Natural killer cell (primary cell): Measurements from ENCODE around the gene GBA2. TPM values are rescaled to one million over a fixed set of nuclear protein-coding genes. Genes with fewer than 3 reads are reported as not detected.

ENCODE experiments used
- ATAC-seq, 3 donors: fragments of 150-1000 bp in 2 of 3; fragments of 200-7000 bp in 1 of 3; cut with Tn5 transposase; 1 replicate in 1 of 3; 2 replicates in 2 of 3; pipeline ENCODE4 v1.10.0; 2021; ENCODE audit warnings: mild to moderate bottlenecking in 2 of 3, moderate library complexity in 2 of 3
- DNase-seq, 2 donors: peaks; one replicate each; pipeline versions ENCODE4 v3.0.0 to v3.0.0-alpha.2; 2013 to 2021; ENCODE audit warnings: mixed read lengths in 1 of 2
- H3K27ac ChIP-seq: one replicate; pipeline ENCODE4 v1.5.1; 2013; ENCODE audit warnings: mild to moderate bottlenecking, low read length
- H3K27me3 ChIP-seq: one replicate; pipeline ENCODE4 v1.6.1; 2013; ENCODE audit warnings: low read length; ENCODE audit not compliant: control insufficient read depth, insufficient read depth
- H3K36me3 ChIP-seq: one replicate; pipeline ENCODE4 v1.6.1; 2013; ENCODE audit warnings: low read length; ENCODE audit not compliant: control insufficient read depth, insufficient read depth
- H3K4me1 ChIP-seq: one replicate; pipeline ENCODE4 v1.6.1; 2013; ENCODE audit warnings: low read length; ENCODE audit not compliant: control insufficient read depth, insufficient read depth
- H3K4me3 ChIP-seq: one replicate; pipeline ENCODE4 v1.5.1; 2013; ENCODE audit warnings: low read length
- H3K9me3 ChIP-seq: one replicate; pipeline ENCODE4 v1.6.1; 2013; ENCODE audit warnings: low read length; ENCODE audit not compliant: control insufficient read depth, insufficient read depth
- H3K27ac Mint-ChIP-seq, 2 donors: one replicate each; pipeline ENCODE4 v1.8.0; 2022; ENCODE audit warnings: mild to moderate bottlenecking in 2 of 2, mixed read lengths in 2 of 2, moderate library complexity in 1 of 2
- H3K27me3 Mint-ChIP-seq, 2 donors: one replicate each; pipeline ENCODE4 v1.8.0; 2022; ENCODE audit warnings: low read depth in 2 of 2, mixed read lengths in 2 of 2
- H3K36me3 Mint-ChIP-seq: one replicate; pipeline ENCODE4 v1.8.0; 2022; ENCODE audit warnings: mixed read lengths
- H3K4me1 Mint-ChIP-seq, 2 donors: one replicate each; pipeline ENCODE4 v1.8.0; 2022; ENCODE audit warnings: mixed read lengths in 2 of 2
- H3K4me3 Mint-ChIP-seq: one replicate; pipeline ENCODE4 v1.8.0; 2022; ENCODE audit warnings: mild to moderate bottlenecking, moderate library complexity, mixed read lengths
- H3K9me3 Mint-ChIP-seq, 2 donors: one replicate each; pipeline ENCODE4 v1.8.0; 2022; ENCODE audit warnings: mixed read lengths in 2 of 2
- WGBS: methylation state at CpG from one replicate; pipeline ENCODE4 v1.1.7; 2013; ENCODE audit warnings: missing lambda C conversion rate; ENCODE audit not compliant: insufficient coverage; 5-methylcytosine and 5-hydroxymethylcytosine counted together
- intact Hi-C: fragments of 100-400 bp; cut with micrococcal nuclease; formaldehyde crosslinking; loops from one replicate; pipeline ENCODE4 v1.14.2; 2022
- total RNA-seq, 4 donors: library from RNA; stranded (reverse); fragments of 120-200 nt in 1 of 4; gene quantifications; one replicate each; pipeline versions ENCODE4 v1.2.3 to v1.2.4, GENCODE V29; 2013 to 2022
- TF ChIP-seq, protein P1 (sequence below): fragments of 200-600 bp; IDR thresholded peaks from one replicate; pipeline ENCODE4 v1.8.0; 2022; ENCODE audit warnings: antibody characterized with exemption

GBA2 gene
- total RNA-seq, 3 donors from 2014 or later (not counting 1 experiment from before 2014, with no cell fraction given), result 76.4 to 118 (median 101) TPM

DNA sequence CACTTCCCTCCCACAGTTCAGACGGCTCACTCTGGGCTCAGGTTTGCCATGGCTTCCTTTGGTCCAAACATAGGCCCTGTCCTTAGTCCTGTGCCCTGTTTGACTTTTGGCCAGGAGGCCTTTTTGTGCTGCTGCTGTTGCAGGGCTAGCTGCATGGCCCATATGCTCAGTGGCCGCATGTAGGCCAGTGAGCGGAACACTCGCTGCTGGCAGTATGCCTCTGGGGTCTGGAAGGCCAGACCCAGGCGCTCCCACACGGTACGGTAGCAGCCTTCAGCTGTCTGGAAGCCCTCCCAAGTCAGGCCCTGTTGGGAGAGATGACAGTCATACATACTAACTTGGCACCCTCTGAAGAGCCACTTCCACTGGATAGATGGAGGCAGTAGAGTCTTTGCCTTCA, 11.9 kb downstream of the GBA2 start:
- H3K4me1 Mint-ChIP-seq, result peaks cover 17 to 34% of the 10 kb centered on the region in 2 donors
- TF ChIP-seq, protein P1, sequence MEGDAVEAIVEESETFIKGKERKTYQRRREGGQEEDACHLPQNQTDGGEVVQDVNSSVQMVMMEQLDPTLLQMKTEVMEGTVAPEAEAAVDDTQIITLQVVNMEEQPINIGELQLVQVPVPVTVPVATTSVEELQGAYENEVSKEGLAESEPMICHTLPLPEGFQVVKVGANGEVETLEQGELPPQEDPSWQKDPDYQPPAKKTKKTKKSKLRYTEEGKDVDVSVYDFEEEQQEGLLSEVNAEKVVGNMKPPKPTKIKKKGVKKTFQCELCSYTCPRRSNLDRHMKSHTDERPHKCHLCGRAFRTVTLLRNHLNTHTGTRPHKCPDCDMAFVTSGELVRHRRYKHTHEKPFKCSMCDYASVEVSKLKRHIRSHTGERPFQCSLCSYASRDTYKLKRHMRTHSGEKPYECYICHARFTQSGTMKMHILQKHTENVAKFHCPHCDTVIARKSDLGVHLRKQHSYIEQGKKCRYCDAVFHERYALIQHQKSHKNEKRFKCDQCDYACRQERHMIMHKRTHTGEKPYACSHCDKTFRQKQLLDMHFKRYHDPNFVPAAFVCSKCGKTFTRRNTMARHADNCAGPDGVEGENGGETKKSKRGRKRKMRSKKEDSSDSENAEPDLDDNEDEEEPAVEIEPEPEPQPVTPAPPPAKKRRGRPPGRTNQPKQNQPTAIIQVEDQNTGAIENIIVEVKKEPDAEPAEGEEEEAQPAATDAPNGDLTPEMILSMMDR, result no peak
- H3K36me3 Mint-ChIP-seq, result no peaks in the 10 kb centered on the region
- H3K27me3 Mint-ChIP-seq, result no peaks in the 10 kb centered on the region
- H3K27ac ChIP-seq, result no peak overlapping the region
- no peak overlapping the region for H3K4me3 Mint-ChIP-seq
- ATAC-seq (no peak), DNase-seq (no peak)
- no peaks in the 10 kb centered on the region for H3K27me3 ChIP-seq
- no peak overlapping the region for H3K4me3 ChIP-seq
- H3K9me3 ChIP-seq, result no peaks in the 10 kb centered on the region
- intact Hi-C loops, result loop anchor here (5.0 kb wide), 1 partner anchor 90 kb away; the partner anchor contains the start of genes FAM221B and TMEM8B
- peak overlapping the region in 1 of 2 donors; percentile 18 for H3K27ac Mint-ChIP-seq
- WGBS, result 97% methylated on average over 7 of the region's 7 CpGs
- H3K36me3 ChIP-seq, result peaks cover 59% of the 10 kb centered on the region
- H3K4me1 ChIP-seq, result peaks cover 19% of the 10 kb centered on the region
- no peaks in the 10 kb centered on the region for H3K9me3 Mint-ChIP-seq

DNA sequence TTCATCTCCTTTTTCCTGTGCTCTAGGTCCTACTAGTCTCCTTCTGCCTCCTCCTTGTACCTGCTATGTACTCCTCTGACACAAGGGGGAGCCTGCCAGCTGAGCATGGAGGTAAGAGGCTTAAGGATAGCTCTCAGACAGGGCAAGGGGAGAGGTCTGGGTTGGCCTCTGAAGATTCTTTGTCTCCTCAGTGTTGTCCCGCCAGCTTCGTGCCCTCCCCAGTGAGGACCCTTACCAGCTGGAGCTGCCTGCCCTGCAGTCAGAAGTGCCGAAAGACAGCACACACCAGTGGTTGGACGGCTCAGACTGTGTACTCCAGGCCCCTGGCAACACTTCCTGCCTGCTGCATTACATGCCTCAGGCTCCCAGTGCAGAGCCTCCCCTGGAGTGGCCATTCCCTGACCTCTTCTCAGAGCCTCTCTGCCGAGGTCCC, 12.8 kb downstream of the GBA2 start:
- peak overlapping the region in 1 of 2 donors; percentile 50 for H3K27ac Mint-ChIP-seq
- no peaks in the 10 kb centered on the region for H3K9me3 ChIP-seq
- DNase-seq, result peak; percentile 39 to 84
- H3K9me3 Mint-ChIP-seq, result no peaks in the 10 kb centered on the region
- H3K27me3 Mint-ChIP-seq, result no peaks in the 10 kb centered on the region
- H3K36me3 ChIP-seq, result peaks cover 59% of the 10 kb centered on the region
- intact Hi-C loops, result loop anchor here (1.0 to 5.0 kb wide), 2 partner anchors 91 to 146 kb away; partner anchors contain the start of genes FAM221B and TMEM8B
- no peaks in the 10 kb centered on the region for H3K27me3 ChIP-seq
- ATAC-seq, result peak in 1 of 3 donors; percentile 27
- H3K4me1 ChIP-seq, result peaks cover 11% of the 10 kb centered on the region
- no peak overlapping the region for H3K4me3 ChIP-seq
- WGBS, result 77% methylated on average over 5 of the region's 5 CpGs
- no peak overlapping the region for H3K4me3 Mint-ChIP-seq
- no peaks in the 10 kb centered on the region for H3K36me3 Mint-ChIP-seq
- no peak overlapping the region for H3K27ac ChIP-seq
- TF ChIP-seq, protein P1, result peak; percentile 72
- H3K4me1 Mint-ChIP-seq, result peaks cover 13 to 25% of the 10 kb centered on the region in 2 donors

DNA sequence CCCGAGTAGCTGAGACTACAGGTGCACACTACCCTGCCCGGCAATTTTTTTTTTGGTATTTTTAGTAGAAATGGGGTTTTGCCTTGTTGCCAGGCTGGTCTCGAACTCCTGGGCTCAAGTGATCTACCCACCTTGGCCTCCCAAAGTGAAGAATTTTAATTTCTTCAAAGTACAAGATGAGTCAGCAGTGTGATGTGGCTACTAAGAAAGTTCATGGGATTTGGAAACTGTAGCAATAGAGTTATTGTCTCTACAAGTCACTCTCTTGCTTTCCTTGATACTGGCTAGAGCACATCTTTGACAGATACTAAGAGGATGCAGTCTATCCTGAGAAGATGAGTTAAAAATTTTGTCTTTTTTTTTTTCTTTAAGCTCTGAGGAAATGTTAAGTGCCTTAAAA, 14.9 kb downstream of the GBA2 start:
- Mint-ChIP-seq H3K9me3 (no peaks in the 10 kb centered on the region), H3K27ac (peak overlapping the region; percentile 32 to 50), H3K36me3 (no peaks in the 10 kb centered on the region), H3K4me3 (no peak overlapping the region), H3K4me1 (peaks cover 16 to 25% of the 10 kb centered on the region in 2 donors), H3K27me3 (no peaks in the 10 kb centered on the region)
- H3K9me3 ChIP-seq, result no peaks in the 10 kb centered on the region
- no peak overlapping the region for H3K4me3 ChIP-seq
- TF ChIP-seq, protein P1, result no peak
- H3K27me3 ChIP-seq, result no peaks in the 10 kb centered on the region
- ATAC-seq, result no peak
- 100% methylated on average over 3 of the region's 3 CpGs for WGBS
- H3K27ac ChIP-seq, result no peak overlapping the region
- intact Hi-C loops, result loop anchor here (5.0 kb wide), 1 partner anchor 117 kb away; the partner anchor contains the start of gene CD72
- no peak for DNase-seq
- H3K4me1 ChIP-seq, result peaks cover 31% of the 10 kb centered on the region
- H3K36me3 ChIP-seq, result peaks cover 40% of the 10 kb centered on the region
